HepG2 (cell line): ENCODE results near the gene FEM1C. TPM values are rescaled to one million over a fixed set of nuclear protein-coding genes. Genes with fewer than 3 reads are reported as not detected.

Experiments used
- ATAC-seq: fragments of 200-7000 bp; cut with Tn5 transposase; 3 replicates; pipeline ENCODE4 v1.9.1; 2020; ENCODE audit warnings: mild to moderate bottlenecking, moderate library complexity
- BruUV-seq: library from RNA; stranded (reverse); fragments of 400-500 nt; replicated peaks from 2 replicates; lab custom pipeline; 2021; lab: Mats Ljungman, UMichigan
- CTCF ChIA-PET: fragments of 300-600 bp; formaldehyde crosslinking; extraction: SDS; loops from one replicate; lab custom pipeline; 2021; ENCODE audit warnings: low total read pairs, inconsistent platforms, low intra/inter-chr PET ratio; lab: Yijun Ruan, JAX
- POLR2A ChIA-PET: fragments of 350-600 bp; sonication (Branson Sonifier 250); formaldehyde crosslinking; loops from one replicate; lab custom pipeline; 2020; ENCODE audit warnings: antibody characterized with exemption, inconsistent platforms; lab: Yijun Ruan, JAX
- DNase-seq: peaks from one replicate; pipeline ENCODE4 v3.0.0-alpha.2; 2015; ENCODE audit warnings: low spot score
- FAIRE-seq: peaks from 3 replicates; lab custom pipeline; 2011; peaks lifted over from hg19 to GRCh38; lab: Jason Lieb, UNC
- H2AFZ ChIP-seq: one replicate; pipeline ENCODE4 v1.6.1; 2011; ENCODE audit warnings: low read length, inconsistent platforms
- H3K27ac ChIP-seq: fragments of 300-600 bp; 3 replicates; pipeline ENCODE4 v1.8.0; 2011; ENCODE audit warnings: mixed run types, mild to moderate bottlenecking, mixed read lengths, low read length, inconsistent platforms; ENCODE audit not compliant: insufficient read depth; ENCODE audit errors: extremely low read length
- H3K27me3 ChIP-seq, 2 experiments: fragments of 200-600 bp in 1 of 2; 2 replicates in 1 of 2; 3 replicates in 1 of 2; pipeline versions ENCODE4 v1.6.0 to v1.8.0; 2011; ENCODE audit warnings: low read length in 2 of 2, mild to moderate bottlenecking in 2 of 2, moderate library complexity in 2 of 2, inconsistent platforms in 1 of 2; ENCODE audit not compliant: insufficient read depth in 2 of 2, control insufficient read depth in 1 of 2
- H3K36me3 ChIP-seq, 2 experiments: fragments of 200-600 bp in 1 of 2; replicated peaks in 1 of 2; 2 replicates in 1 of 2; 3 replicates in 1 of 2; pipeline versions ENCODE4 v1.5.1 to v1.8.0; 2011; ENCODE audit warnings: low read length in 2 of 2, inconsistent platforms in 1 of 2; ENCODE audit not compliant: insufficient read depth in 2 of 2, control insufficient read depth in 1 of 2
- H3K4me1 ChIP-seq: 2 replicates; pipeline ENCODE4 v1.5.1; 2012; ENCODE audit warnings: low read length, inconsistent platforms; ENCODE audit not compliant: insufficient read depth
- H3K4me2 ChIP-seq: 2 replicates; pipeline ENCODE4 v1.6.0; 2011; ENCODE audit warnings: low read depth, low read length, inconsistent platforms
- H3K4me3 ChIP-seq, 3 experiments: fragments of 200-600 bp in 1 of 3; sonication (generic), shearing (Covaris generic) in 1 of 3; replicated peaks in 1 of 3; 2 replicates each; pipeline ENCODE4 v1.5.1; 2011 to 2016; ENCODE audit warnings: low read length in 3 of 3, inconsistent platforms in 2 of 3, low read depth in 2 of 3, mild to moderate bottlenecking in 2 of 3, control low read depth in 1 of 3, mixed read lengths in 1 of 3; ENCODE audit not compliant: insufficient read depth in 1 of 3
- H3K79me2 ChIP-seq: one replicate; pipeline ENCODE4 v1.6.1; 2011; ENCODE audit warnings: low read length, inconsistent platforms; ENCODE audit not compliant: insufficient read depth
- H3K9ac ChIP-seq: 2 replicates; pipeline ENCODE4 v1.6.0; 2011; ENCODE audit warnings: mild to moderate bottlenecking, low read depth, low read length, inconsistent platforms; ENCODE audit not compliant: insufficient read depth
- H3K9me3 ChIP-seq: 2 replicates; pipeline ENCODE4 v1.5.1; 2012; ENCODE audit warnings: mild to moderate bottlenecking, low read length
- H4K20me1 ChIP-seq: 2 replicates; pipeline ENCODE4 v1.6.0; 2011; ENCODE audit warnings: inconsistent platforms, mild to moderate bottlenecking, low read length, moderate library complexity; ENCODE audit not compliant: insufficient read depth
- CEBPB ChIP-seq: IDR thresholded peaks from 2 replicates; pipeline ENCODE4 v1.6.1; 2011; ENCODE audit warnings: low read depth, low read length, improper control_type of control experiment, borderline replicate concordance
- HMGXB3 ChIP-seq: sonication (generic); formaldehyde crosslinking; IDR thresholded peaks from 2 replicates; pipeline ENCODE4 v1.4.0; 2020; ENCODE audit warnings: missing genetic modification reagents, borderline replicate concordance
- HNRNPK ChIP-seq: fragments of 200-400 bp; formaldehyde crosslinking; IDR thresholded peaks from 2 replicates; pipeline ENCODE4 v1.6.1; 2018; ENCODE audit warnings: low read length, low read depth, moderate library complexity, mild to moderate bottlenecking; ENCODE audit not compliant: poor library complexity, severe bottlenecking
- ISX ChIP-seq: sonication (generic); formaldehyde crosslinking; conservative IDR thresholded peaks from 2 replicates; pipeline ENCODE4 v1.5.0; 2020; ENCODE audit warnings: missing genetic modification reagents
- KDM3A ChIP-seq: IDR thresholded peaks from 2 replicates; pipeline ENCODE4 v1.6.1; 2018; ENCODE audit warnings: low read depth, missing compliant biosample characterization
- PHF5A ChIP-seq: IDR thresholded peaks from one replicate; pipeline ENCODE4 v1.6.1; 2018; ENCODE audit warnings: low read depth, missing genetic modification reagents; ENCODE audit not compliant: unreplicated experiment
- POGK ChIP-seq: sonication (generic); formaldehyde crosslinking; conservative IDR thresholded peaks from 2 replicates; pipeline ENCODE4 v1.8.0; 2022; ENCODE audit warnings: mild to moderate bottlenecking, moderate library complexity, missing genetic modification reagents
- SIX4 ChIP-seq: sonication (generic); formaldehyde crosslinking; IDR thresholded peaks from 2 replicates; pipeline ENCODE4 v1.4.0; 2020; ENCODE audit warnings: missing genetic modification reagents
- STAT5B ChIP-seq: sonication (generic); formaldehyde crosslinking; IDR thresholded peaks from 2 replicates; pipeline ENCODE4 v1.4.0; 2020; ENCODE audit warnings: missing genetic modification reagents
- ZFY ChIP-seq: sonication (generic); formaldehyde crosslinking; IDR thresholded peaks from 2 replicates; pipeline ENCODE4 v1.4.0; 2020; ENCODE audit warnings: missing genetic modification reagents
- ZSCAN22 ChIP-seq: sonication (generic); formaldehyde crosslinking; IDR thresholded peaks from 2 replicates; pipeline ENCODE4 v1.4.0; 2020; ENCODE audit warnings: mild to moderate bottlenecking, missing genetic modification reagents
- WGBS: methylation state at CpG from one replicate; pipeline ENCODE4 v1.1.6; 2017; ENCODE audit warnings: low lambda C conversion rate; 5-methylcytosine and 5-hydroxymethylcytosine counted together
- in situ Hi-C: cut with HindIII; loops from 2 replicates; pipeline ENCODE4 v1.10.0; 2017; ENCODE audit warnings: low pct_unique_long_range_greater_than_20kb; ENCODE audit not compliant: extremely low pct_ligation_motif_present
- intact Hi-C: fragments of 100-400 bp; cut with micrococcal nuclease; formaldehyde crosslinking; loops from one replicate; pipeline ENCODE4 v1.10.0; 2022; ENCODE audit not compliant: unreplicated experiment
- polyA plus RNA-seq, 8 experiments: library from polyadenylated mRNA; depleted of rRNA in 3 of 8; stranded (reverse) in 7 of 8; unstranded in 1 of 8; fragments of >200 nt; fragmentation: Illumina TruSeq in 4 of 8; extraction: Trizol in 4 of 8; gene quantifications; 2 replicates each; pipeline versions ENCODE4 v1.2.1 to v1.2.3, GENCODE V29; 2011 to 2016; ENCODE audit warnings: low read depth in 4 of 8, missing spikeins in 1 of 8, mixed read lengths in 1 of 8; ENCODE audit not compliant: insufficient read depth in 1 of 8
- total RNA-seq, 5 experiments: library from RNA; depleted of rRNA; stranded (reverse); fragments of >200 nt; fragmentation: Illumina TruSeq; extraction: Trizol; gene quantifications; 2 replicates each; pipeline ENCODE4 v1.2.3, GENCODE V29; 2016; ENCODE audit warnings: low read depth in 1 of 5
- TF ChIP-seq, protein P1 (sequence below): sonication (generic); formaldehyde crosslinking; IDR thresholded peaks from 2 replicates; pipeline ENCODE4 v1.8.0; 2022; ENCODE audit warnings: missing genetic modification reagents, mild to moderate bottlenecking, moderate library complexity, borderline replicate concordance
- TF ChIP-seq, protein P2 (sequence below): IDR thresholded peaks from 2 replicates; pipeline ENCODE4 v1.6.1; 2016
- TF ChIP-seq, protein P3 (sequence below): IDR thresholded peaks from 2 replicates; pipeline ENCODE4 v1.6.1; 2018; ENCODE audit warnings: missing genetic modification reagents

FEM1C gene
- total and polyA plus RNA-seq, 2 of the 13 experiments (the other 11 are each of a cell fraction or from before 2014, with no cell fraction given): 5.5 to 8.3 TPM

- no peak overlapping the region for H3K4me3 ChIP-seq
- in situ Hi-C loops: no loop called here
- H3K4me2 ChIP-seq: no peak overlapping the region
- ChIA-PET POLR2A (no interaction called here), CTCF (no interaction called here)
- no peak for DNase-seq
- BruUV-seq: no TSS peak
- no peaks in the 10 kb centered on the region for H4K20me1 ChIP-seq
- FAIRE-seq: no peak
- ATAC-seq: no peak
- no peaks in the 10 kb centered on the region for H3K79me2 ChIP-seq
- H2AFZ ChIP-seq: no peak overlapping the region
- H3K36me3 ChIP-seq: no peaks in the 10 kb centered on the region
- H3K27me3 ChIP-seq: peaks cover 0 to 3% of the 10 kb centered on the region in 2 experiments; a peak in 2 of 5 replicates
- H3K4me1 ChIP-seq: no peaks in the 10 kb centered on the region
- intact Hi-C loops: no loop called here
- H3K9me3 ChIP-seq: no peaks in the 10 kb centered on the region
- no peak overlapping the region for H3K27ac ChIP-seq
- WGBS: 4% methylated on average over 4 of the region's 4 CpGs
- H3K9ac ChIP-seq: no peak overlapping the region
- TF ChIP-seq ZFY (CRISPR knock-in tag) (no peak), HMGXB3 (CRISPR knock-in tag) (no peak), SIX4 (CRISPR knock-in tag) (no peak), ZSCAN22 (CRISPR knock-in tag) (no peak), KDM3A (CRISPR knock-in tag) (no peak), ISX (CRISPR knock-in tag) (no peak), CEBPB (no peak), PHF5A (CRISPR knock-in tag) (no peak), STAT5B (no peak), POGK (CRISPR knock-in tag) (no peak), HNRNPK (no peak)
- TF ChIP-seq, protein P1, sequence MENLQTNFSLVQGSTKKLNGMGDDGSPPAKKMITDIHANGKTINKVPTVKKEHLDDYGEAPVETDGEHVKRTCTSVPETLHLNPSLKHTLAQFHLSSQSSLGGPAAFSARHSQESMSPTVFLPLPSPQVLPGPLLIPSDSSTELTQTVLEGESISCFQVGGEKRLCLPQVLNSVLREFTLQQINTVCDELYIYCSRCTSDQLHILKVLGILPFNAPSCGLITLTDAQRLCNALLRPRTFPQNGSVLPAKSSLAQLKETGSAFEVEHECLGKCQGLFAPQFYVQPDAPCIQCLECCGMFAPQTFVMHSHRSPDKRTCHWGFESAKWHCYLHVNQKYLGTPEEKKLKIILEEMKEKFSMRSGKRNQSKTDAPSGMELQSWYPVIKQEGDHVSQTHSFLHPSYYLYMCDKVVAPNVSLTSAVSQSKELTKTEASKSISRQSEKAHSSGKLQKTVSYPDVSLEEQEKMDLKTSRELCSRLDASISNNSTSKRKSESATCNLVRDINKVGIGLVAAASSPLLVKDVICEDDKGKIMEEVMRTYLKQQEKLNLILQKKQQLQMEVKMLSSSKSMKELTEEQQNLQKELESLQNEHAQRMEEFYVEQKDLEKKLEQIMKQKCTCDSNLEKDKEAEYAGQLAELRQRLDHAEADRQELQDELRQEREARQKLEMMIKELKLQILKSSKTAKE (CRISPR knock-in tag): no peak
- TF ChIP-seq, protein P2, sequence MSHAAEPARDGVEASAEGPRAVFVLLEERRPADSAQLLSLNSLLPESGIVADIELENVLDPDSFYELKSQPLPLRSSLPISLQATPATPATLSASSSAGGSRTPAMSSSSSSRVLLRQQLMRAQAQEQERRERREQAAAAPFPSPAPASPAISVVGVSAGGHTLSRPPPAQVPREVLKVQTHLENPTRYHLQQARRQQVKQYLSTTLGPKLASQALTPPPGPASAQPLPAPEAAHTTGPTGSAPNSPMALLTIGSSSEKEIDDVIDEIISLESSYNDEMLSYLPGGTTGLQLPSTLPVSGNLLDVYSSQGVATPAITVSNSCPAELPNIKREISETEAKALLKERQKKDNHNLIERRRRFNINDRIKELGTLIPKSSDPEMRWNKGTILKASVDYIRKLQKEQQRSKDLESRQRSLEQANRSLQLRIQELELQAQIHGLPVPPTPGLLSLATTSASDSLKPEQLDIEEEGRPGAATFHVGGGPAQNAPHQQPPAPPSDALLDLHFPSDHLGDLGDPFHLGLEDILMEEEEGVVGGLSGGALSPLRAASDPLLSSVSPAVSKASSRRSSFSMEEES (CRISPR knock-in tag): no peak
- TF ChIP-seq, protein P3, sequence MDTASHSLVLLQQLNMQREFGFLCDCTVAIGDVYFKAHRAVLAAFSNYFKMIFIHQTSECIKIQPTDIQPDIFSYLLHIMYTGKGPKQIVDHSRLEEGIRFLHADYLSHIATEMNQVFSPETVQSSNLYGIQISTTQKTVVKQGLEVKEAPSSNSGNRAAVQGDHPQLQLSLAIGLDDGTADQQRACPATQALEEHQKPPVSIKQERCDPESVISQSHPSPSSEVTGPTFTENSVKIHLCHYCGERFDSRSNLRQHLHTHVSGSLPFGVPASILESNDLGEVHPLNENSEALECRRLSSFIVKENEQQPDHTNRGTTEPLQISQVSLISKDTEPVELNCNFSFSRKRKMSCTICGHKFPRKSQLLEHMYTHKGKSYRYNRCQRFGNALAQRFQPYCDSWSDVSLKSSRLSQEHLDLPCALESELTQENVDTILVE (CRISPR knock-in tag): no peak
These were observed 64.3 kb downstream of the FEM1C start for GRCh38 chr5:115480271-115480670.
